HG03457 (cell line): Measurements from ENCODE around the gene DENND2A.
"Not testable (repeated sequence)": the region's sequence is repeated elsewhere in the genome, so short reads cannot be mapped to it uniquely, and the experiment has no call there.

Source experiments
- ATAC-seq: cut with Tn5 transposase; IDR thresholded peaks from one replicate; pipeline ENCODE4 v1.9.1; 2021; ENCODE audit warnings: moderate number of reproducible peaks; ENCODE audit not compliant: unreplicated experiment

Gene DENND2A

DNA sequence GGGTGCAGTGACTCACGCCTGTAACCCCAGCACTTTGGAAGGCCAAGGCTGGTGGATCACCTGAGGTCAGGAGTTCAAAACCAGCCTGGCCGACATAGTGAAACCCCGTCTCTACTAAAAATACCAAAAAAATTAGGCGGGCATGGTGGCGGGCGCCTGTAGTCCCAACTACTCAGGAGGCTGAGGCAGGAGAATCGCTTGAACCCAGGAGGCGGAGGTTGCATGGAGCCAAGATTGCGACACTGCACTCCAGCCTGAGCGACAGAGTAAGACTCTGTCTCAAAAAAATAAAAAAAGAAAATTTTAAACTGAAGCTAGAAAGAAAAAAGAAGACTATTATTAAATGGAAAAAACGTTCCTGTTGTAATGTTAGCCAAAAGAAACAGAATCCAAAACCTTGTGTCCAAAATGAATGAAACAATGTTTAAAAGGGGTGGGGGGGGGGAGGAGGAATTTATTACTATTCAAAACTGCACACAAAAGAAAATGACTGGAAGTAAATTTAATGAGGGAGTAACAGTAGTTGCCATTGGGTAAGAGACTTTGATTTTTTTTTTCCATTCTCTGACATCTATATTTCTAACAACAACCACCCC, 20.6 kb downstream of the DENND2A start:
- not testable (repeated sequence) for ATAC-seq

DNA sequence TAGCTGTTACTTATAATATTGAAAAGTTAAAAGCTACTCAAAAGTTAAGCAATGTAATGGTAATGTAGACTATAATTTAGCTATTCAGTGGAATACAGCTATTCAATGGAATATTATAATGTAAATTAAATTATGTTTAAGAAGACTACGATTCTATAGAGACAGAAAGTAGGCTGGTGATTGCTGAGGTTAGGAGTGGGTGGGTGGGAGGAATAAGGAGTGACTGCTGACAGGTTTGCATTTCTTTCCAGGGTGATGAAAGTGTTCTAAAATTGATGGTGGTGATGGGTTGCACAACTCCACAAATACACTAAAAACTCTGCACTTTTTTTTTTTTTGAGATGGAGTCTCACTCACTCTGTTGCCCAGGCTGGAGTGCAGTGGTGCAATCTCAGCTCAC, 21.4 kb downstream of the DENND2A start:
- ATAC-seq = no peak

DNA sequence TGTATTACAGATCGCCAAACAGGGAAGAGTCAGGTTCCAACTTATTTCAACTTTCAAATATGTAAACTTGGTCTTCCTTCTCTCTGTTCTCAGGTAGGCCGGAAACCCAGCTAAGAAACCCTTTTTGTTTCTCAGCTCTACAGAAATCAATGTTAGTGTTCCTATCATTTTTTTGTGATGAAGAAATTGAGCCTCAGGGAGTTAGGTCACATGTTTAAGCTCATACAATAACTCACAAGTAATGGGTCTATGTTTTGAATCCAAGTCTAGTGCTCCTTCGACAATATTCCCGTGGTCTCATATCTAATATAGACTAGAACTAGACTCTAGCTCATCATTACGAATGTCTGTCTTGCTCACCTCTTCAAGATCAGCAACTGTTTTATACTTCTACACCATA, 22.3 kb downstream of the DENND2A start:
- ATAC-seq = no peak

DNA sequence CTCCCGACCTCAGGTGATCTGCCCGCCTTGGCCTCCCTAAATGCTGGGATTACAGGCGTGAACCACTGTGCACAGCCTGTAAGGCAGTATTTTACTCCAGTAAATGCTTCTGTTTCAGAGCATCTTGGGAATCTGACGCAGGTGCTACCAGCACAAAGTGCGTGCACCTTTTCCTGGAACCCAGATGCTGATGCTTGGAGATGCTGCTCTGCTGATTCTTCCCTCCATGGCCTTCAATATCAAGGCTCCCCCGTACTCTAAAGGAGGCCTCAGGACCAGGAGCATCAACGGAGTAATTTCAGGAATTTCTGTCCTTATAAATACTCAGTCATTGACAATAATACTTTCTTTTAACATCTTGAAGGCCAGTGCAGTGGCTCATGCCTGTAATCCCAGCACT, 23.5 kb downstream of the DENND2A start:
- ATAC-seq = no peak

DNA sequence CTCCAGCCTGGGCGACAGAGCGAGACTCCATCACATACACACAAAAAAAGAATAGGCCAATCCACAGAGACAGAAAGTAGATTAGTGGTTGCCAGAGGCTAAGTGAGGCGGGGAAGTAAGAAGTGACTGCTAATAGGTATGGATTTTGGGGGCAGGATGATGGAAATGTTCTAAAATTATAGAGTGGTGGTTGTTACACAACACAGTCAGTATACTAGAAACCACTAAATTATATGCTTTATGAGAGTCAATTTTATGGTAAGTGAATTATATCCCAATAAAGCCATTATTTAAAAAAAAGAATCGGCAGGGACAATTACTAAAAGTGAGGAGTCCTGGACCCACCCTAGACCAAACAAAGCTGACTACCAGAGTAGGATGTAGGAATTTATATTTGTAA, 24.3 kb downstream of the DENND2A start:
- no peak for ATAC-seq

DNA sequence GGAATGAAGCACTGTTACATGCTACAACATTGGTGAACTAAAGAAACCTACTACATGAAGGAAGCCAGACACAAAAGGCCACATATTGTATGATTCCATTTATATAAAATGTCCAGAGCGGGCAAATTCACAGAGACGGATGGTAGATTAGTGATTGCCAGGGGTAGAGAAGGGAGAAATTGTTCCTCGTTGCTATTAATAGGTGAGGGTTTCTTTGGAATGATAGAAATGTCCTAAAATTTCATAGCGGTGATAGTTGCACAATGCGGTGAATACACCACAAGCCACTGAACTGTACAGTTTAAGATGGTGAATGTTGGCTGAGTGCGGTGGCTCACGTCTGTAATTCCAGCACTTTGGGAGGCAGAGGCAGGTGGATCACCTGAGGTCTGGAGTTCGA, 29.0 kb downstream of the DENND2A start:
- no peak for ATAC-seq

DNA sequence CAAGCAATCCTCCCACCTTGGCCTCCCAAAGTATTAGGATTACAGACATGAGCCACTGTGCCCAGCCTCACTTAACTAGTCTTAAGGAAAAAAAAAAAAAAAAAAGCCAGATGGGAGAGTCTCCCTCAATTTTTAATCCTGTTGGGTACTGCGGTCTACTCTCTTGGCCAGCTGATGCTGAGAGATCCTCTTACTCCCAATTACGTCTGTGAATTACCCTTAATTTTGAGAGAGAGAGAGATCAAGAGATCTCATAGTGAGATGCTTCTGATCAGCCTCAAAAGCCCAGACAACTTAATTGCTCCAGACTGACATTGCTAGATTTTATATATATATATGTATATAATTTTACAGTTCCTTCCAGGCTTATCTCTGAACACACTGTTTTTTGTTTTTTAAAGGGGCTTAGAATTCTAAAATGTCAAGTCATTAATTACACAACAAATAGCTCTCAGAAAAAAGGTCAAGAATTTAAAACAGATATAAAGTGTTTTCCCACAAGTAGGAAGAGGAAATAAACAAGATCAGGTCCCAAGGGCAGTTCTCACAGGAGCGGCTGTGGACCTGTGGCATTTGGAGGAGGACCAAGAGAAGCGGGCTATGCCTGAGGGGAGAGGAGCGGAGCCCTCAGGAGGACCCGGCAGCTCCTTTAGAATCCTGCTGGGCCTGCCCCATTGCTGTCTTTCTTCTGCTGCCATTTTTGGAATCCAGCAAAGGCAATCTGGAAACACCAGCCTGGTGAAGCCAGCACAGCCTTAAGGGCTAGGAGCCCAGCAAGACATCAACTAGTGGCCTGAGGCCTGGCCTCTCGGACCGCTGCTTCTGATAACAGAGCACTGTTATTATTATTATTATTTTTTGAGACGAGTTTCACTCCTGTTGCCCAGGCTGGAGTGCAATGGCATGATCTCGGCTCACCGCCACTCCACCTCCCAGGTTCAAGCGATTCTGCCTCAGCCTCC, 30.1 kb downstream of the DENND2A start:
- ATAC-seq = no peak

DNA sequence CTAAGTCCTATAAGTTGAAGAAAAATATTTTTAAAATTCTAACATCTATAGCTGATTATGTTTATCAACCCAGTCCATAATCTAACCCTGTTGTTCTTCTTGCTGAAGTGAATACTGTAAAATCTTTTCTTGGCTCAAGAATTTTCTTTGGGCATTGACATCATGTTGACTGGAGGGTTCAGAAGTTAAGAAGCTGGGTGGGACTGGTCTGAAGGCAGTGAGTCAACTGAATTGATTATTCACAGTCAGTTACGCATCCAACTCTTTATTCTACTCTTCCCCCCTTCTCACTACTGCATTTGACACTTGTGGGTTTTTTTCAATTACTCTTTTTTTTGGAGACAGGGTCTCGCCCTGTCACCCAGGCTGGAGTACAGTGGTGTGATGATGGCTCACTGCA, 31.0 kb downstream of the DENND2A start:
- no peak for ATAC-seq

DNA sequence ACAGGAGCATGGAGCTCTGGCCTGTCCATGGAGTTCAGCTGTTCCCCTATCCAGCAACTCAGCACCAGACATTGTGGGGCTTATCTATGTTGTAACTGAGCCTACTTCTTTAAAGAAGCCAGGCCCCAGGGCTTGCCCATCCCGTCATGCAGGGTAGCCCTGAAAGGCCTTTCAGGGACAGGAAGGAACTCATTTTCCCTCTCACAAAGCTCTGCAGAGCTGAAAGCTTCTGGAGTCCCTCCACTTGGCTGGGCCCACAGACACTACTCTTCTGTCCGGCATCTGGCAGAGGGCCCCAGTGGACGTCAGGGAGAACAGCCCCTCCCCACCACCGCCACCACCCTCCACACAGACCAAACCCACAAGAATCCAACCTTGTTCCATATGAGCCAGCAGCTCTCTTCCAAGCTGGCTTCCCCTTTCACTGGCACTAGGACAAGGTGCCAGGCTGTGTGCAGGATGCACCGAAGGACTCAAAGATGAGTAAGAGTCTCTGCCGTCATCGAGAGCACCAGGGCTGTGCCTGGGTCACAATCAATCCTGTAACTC, 33.1 kb downstream of the DENND2A start:
- no peak for ATAC-seq

DNA sequence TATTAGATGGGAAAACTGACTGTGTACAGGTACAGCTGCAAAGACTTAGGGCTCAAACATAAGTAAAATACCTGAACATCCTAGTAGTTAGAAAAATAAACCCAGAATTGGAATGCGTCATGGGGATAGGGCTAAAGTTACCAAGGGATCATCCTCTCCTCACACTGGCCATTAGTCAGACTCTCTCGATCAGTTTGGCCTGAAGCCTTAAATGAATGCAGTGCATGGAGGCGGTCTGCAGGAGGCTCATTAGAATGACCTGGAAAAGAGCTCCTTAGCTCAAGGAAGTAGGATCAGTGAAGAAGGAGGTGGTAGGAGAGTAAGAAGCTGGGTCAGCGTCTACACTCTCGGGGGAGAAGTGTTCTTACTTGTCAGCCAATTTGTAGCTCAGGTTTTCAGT, 35.3 kb downstream of the DENND2A start:
- no peak for ATAC-seq

DNA sequence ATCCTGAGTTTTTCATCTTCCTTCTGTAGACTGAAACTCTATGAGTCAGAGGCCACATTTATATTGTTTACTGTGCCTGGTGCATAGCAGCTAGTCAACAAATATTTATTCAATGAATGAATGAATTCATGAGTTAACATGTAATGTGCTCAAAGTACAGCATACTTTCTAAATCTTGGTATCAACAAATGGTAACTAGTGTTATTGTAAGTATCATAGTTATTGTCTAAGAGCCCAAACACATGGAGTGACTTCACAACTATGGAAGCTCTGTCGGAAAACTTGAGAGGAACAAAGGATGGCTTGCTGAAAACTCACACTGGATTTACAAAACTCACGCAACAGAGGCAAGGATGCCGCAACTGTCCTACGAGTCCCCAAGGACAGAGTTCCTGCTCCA, 35.9 kb downstream of the DENND2A start:
- ATAC-seq = no peak

DNA sequence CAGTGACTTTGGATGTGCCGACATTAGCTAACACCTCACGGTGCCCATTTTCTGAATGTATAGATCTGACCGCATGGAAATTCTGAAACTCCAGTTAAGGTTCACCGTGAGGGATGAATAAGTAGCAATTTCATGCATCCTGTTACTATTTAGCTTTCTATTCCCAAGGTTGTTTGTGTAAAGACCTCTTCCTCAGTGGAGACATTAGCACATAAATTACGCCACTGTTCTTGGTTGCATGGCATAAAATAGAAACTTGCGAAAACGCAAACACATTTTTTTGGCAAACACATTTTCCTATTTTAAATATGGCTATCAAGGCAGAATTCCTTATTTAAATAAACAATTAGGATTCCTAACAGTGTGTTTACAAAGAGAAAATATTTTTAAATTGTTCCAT, 36.5 kb downstream of the DENND2A start:
- ATAC-seq = no peak

DNA sequence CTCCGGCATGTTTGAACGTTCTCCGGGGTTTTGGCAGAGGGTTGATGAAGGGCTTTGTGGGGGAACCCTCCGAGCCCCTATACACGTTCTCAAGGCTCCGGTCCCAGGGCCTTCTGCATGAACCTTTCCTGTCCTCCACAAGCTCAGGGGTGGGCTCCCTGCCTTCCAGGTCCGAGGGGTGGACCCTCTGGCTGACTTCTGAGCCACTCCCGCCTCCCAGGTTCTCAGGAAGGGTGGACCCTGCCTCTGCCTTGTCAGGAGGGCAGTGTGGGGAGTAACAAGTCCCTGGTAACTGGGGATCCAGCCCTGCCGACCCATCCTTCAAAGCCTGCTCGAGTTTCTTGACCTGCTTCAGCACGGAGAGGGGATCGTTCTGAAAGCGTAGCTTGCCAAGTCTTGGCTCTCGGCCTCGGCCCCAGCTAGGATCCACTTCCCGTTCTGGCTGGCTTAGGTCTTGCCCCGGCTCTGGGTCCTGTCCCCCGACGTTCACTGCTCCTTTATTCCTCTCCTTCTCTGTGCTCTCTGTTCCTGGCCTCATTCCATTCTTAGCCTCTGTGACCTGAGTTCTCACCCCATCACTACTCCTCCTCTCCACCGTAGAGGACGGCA, 38.9 kb downstream of the DENND2A start:
- ATAC-seq = no peak

DNA sequence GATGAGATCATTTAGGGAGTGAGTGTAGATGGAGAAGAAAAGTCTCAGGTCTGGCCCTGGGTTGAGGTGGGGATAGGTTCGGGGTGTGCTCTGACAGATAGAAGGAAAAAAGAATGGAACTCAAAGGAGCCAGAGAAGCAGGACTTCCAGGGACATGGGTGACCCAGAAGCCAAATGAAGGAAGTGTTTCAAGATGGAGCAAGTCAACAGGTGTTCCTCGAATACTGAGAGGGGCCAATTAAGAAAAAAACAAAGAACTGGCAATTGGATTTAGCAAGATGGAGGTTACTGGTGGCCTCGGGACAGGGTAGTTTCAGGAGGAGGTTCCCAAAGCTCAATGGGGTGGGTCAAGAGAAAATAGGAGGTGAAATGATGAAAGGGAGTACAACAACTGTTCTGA, 40.3 kb downstream of the DENND2A start:
- no peak for ATAC-seq

DNA sequence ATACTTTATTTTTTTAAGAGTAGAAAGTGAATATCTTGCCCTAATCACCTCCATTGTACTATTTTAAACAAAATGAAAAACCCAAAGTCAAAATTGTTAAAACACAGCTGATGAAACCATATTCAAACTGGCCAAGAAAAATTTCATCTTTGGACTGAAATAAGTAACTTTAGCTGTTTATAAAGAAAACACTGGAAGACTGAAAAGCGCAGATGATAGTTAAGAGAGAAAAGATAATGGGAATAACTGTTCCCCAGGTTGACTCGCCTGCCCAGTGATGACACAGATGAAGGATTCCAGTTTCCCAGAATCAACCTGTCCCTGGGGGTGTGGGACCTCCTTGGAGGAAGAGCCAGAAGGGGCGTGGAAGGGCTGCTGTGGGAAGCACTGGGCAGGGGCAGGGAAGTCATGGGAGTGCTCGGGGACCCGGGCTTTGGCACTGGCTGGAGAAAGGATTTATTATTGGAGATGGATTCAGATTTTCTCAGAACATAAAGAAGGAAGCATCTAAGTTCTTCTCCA, 43.1 kb downstream of the DENND2A start:
- no peak for ATAC-seq

DNA sequence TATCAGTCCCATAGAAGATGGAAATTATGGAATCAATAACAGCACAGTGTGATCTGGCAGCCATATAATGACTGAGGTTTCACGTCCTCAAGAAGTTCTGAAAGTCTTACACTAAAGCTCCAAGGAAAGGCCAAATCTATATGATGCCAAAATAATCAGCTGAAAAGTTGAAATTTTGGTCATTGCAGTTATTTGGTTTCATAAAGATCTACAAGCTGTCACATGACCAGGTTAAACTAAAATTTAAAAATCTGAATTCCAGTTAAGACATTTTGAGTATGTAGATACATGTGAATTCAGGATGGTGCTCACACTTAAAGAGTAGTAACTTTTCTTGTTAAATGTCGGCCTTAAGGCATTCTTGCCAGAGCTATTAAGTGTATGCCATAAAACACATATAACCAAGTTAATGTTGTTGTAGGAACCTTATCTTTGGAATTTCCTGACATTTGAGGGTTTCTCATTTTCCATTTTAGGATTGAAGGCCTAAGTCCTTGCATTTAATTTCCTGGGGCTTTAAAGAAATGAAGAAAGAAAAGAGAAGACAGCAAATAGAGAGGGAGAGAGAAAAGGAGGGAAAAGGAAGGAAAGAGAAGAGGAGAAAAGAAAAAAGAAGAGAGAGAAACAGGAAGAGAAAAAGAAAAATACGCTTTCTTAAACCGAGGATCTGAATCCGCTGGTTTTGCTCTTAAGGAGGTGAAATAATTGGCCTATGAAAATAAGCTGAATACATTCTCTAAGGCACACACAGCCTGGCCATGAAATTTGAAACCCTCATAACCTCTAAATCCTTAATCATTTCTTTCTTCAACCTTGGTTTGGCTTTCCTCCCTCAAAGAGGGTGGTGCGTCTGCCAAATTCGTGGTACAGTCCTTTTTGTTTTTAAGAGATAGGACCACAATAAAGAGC, 43.8 kb downstream of the DENND2A start:
- ATAC-seq = no peak

DNA sequence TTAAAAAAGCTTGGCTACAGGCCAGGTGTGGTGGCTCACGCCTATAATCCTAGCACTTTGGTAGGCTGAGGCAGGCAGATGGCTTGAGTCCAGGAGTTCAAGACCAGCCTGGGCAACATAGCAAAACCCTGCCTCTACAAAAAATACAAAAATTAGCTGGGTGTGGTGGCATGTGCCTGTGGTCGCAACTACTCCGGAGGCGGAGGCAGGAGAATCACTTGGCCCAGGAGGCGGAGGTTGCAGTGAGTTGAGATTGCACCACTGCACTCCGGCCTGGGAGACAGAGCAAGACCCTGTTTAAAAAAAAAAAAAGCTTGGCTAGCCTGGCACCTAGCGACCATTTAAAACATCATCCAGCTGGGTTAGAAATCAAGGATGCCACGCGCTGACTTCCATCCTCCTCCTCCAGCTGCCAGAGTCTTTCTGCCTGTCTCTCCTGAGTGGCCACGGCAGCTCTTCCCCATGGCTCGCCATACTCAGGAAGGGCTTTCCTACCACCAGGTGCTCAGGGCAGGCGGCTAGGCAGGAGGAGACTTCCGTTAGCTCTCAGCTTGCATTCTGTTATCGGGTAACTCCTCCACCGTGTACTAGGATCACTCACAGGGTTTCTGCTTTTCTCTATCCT, 45.0 kb downstream of the DENND2A start:
- no peak for ATAC-seq

DNA sequence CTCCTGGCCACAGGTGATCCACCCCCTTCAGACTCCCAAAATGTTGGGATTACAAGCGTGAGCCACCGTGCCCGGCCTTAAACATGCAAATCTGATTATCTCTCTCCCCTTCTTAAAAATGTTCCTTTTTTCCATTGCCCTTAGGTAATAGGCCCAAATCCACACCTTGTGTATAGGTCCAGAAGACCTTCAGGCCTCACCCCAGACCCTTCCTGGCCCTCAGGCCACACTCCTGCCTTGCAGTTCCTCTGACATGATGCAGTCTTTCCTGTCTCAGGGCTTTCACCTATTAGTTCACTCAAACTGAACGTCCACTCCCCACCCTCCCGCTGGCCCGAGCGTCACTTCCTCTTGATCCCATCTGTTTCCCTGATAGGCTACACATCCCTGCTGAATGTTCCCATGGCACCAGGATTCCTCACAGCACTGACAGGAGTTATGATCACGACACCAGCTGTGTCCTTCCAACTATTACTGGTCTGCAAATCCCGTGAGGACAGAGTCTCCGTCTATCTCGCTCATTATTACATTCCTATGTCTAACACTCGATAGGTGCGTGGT, 46.4 kb downstream of the DENND2A start:
- ATAC-seq = no peak

DNA sequence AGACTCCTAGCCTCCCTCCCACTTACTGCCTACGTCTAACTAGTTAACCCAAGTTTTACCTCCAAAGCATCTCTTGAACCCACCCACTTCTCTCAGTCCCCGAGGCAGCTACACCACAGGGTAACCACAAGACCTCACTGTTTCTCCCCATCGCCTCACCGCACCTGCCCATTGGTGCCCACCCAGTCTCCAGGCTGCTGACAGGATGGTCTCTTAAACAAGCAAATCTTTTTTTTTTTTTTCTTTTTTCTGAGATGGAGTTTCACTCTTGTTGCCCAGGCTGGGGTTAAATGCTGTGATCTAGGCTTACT, 47.0 kb downstream of the DENND2A start:
- ATAC-seq = no peak
